Brain microvascular endothelial cell (primary cell): ENCODE measurements around the gene SPATA3.
A peak's percentile ranks its signal among the peaks of the same experiment; 100 is the strongest.
"Not testable (repeated sequence)": the region's sequence is repeated elsewhere in the genome, so short reads cannot be mapped to it uniquely, and the experiment has no call there.

Experiments used
- DNase-seq: peaks from one replicate; pipeline ENCODE4 v3.0.0-alpha.2; 2020
- H3K27ac ChIP-seq: fragments of 250-450 bp; sonication (Bioruptor Pico); 2 replicates; pipeline ENCODE4 v1.5.1; 2020; ENCODE audit warnings: mild to moderate bottlenecking, moderate library complexity
- H3K27me3 ChIP-seq: fragments of 250-450 bp; sonication (Bioruptor Pico); replicated peaks from 2 replicates; pipeline ENCODE4 v1.5.1; 2020; ENCODE audit warnings: mild to moderate bottlenecking
- H3K36me3 ChIP-seq: fragments of 250-450 bp; sonication (Bioruptor Pico); replicated peaks from 2 replicates; pipeline ENCODE4 v1.5.1; 2020; ENCODE audit warnings: mild to moderate bottlenecking
- H3K4me3 ChIP-seq: 2 replicates; pipeline ENCODE4 v1.5.1; 2011; ENCODE audit warnings: low read depth, mild to moderate bottlenecking, control low read depth, low read length, moderate library complexity
- CTCF ChIP-seq: IDR thresholded peaks from 2 replicates; pipeline ENCODE4 v1.5.1; 2011; ENCODE audit warnings: low read depth, mild to moderate bottlenecking, moderate library complexity, low read length, control low read depth, inconsistent platforms; ENCODE audit errors: missing control alignments
- in situ Hi-C: cut with HindIII; loops from 2 replicates; pipeline ENCODE4 v1.10.0; 2017; ENCODE audit warnings: low sequenced_read_pairs, low pct_ligation_motif_present

The SPATA3 gene

GRCh38 chr2:230961091-230961491, 34.8 kb upstream of the SPATA3 start:
- in situ Hi-C loops = no loop called here
- no peaks in the 10 kb centered on the region for H3K27me3 ChIP-seq
- peak; percentile 20 for DNase-seq
- no peak overlapping the region for H3K4me3 ChIP-seq
- no peak for TF ChIP-seq CTCF
- no peak overlapping the region for H3K27ac ChIP-seq
- H3K36me3 ChIP-seq = no peaks in the 10 kb centered on the region

- H3K27me3 ChIP-seq = no peaks in the 10 kb centered on the region
- no peak for DNase-seq
- no peak overlapping the region for H3K27ac ChIP-seq
- H3K36me3 ChIP-seq = no peaks in the 10 kb centered on the region
- in situ Hi-C loops = no loop called here
- no peak overlapping the region for H3K4me3 ChIP-seq
- no peak for TF ChIP-seq CTCF
Observed at GRCh38 chr2:230964136-230964730, 31.7 kb upstream of the SPATA3 start.

GRCh38 chr2:230967113-230967512, 28.8 kb upstream of the SPATA3 start:
- DNase-seq = no peak
- no peak overlapping the region for H3K4me3 ChIP-seq
- H3K27me3 ChIP-seq = no peaks in the 10 kb centered on the region
- TF ChIP-seq CTCF = no peak
- H3K36me3 ChIP-seq = no peaks in the 10 kb centered on the region
- H3K27ac ChIP-seq = no peak overlapping the region
- in situ Hi-C loops = no loop called here

GRCh38 chr2:230968314-230968713, 27.6 kb upstream of the SPATA3 start:
- DNase-seq, H3K27ac ChIP-seq, H3K36me3 ChIP-seq, in situ Hi-C loops, H3K4me3 ChIP-seq, H3K27me3 ChIP-seq: not testable (repeated sequence)

- in situ Hi-C loops = no loop called here
- Histone ChIP-seq H3K4me3 (no peak overlapping the region), H3K27me3 (no peaks in the 10 kb centered on the region), H3K36me3 (no peaks in the 10 kb centered on the region), H3K27ac (no peak overlapping the region)
- no peak for DNase-seq
- TF ChIP-seq CTCF = no peak
Observed at GRCh38 chr2:230968921-230969658, 26.8 kb upstream of the SPATA3 start.

- TF ChIP-seq CTCF = no peak
- Histone ChIP-seq H3K27me3 (no peaks in the 10 kb centered on the region), H3K27ac (no peak overlapping the region), H3K36me3 (no peaks in the 10 kb centered on the region), H3K4me3 (no peak overlapping the region)
- in situ Hi-C loops = no loop called here
- DNase-seq = no peak
Observed at GRCh38 chr2:230969659-230970015, 26.3 kb upstream of the SPATA3 start.
